OCI-LY1 (cell line): Measurements from ENCODE around the gene STK32B.
"Not testable (repeated sequence)": the region's sequence is repeated elsewhere in the genome, so short reads cannot be mapped to it uniquely, and the experiment has no call there.

ENCODE experiments used
- H2AFZ ChIP-seq: fragments of 200-600 bp; sonication (generic), shearing (Covaris generic); 2 replicates; pipeline ENCODE4 v1.6.0; 2014; ENCODE audit warnings: antibody characterized with exemption, mild to moderate bottlenecking, low read length
- H3F3A ChIP-seq: fragments of 200-600 bp; sonication (generic), shearing (Covaris generic); 2 replicates; pipeline ENCODE4 v1.6.0; 2014; ENCODE audit warnings: mild to moderate bottlenecking, antibody characterized with exemption, low read length, moderate library complexity; ENCODE audit not compliant: insufficient read depth
- H3K27ac ChIP-seq: fragments of 200-600 bp; sonication (generic); 2 replicates; pipeline ENCODE4 v1.5.1; 2014; ENCODE audit warnings: low read length, mixed run types, mild to moderate bottlenecking, low read depth; ENCODE audit not compliant: poor library complexity, severe bottlenecking
- H3K27me3 ChIP-seq: fragments of 200-600 bp; sonication (generic); 2 replicates; pipeline ENCODE4 v1.6.0; 2014; ENCODE audit warnings: antibody characterized with exemption, mild to moderate bottlenecking, low read length, moderate library complexity; ENCODE audit not compliant: insufficient read depth
- H3K36me3 ChIP-seq: fragments of 200-600 bp; sonication (generic); 2 replicates; pipeline ENCODE4 v1.6.1; 2014; ENCODE audit warnings: mild to moderate bottlenecking, antibody characterized with exemption, low read length, moderate library complexity, mixed read lengths; ENCODE audit not compliant: insufficient read depth
- H3K4me1 ChIP-seq: fragments of 200-600 bp; sonication (generic); 2 replicates; pipeline ENCODE4 v1.5.1; 2014; ENCODE audit warnings: mild to moderate bottlenecking, low read length, moderate library complexity; ENCODE audit not compliant: insufficient read depth, severe bottlenecking
- H3K4me2 ChIP-seq: fragments of 200-600 bp; sonication (generic), shearing (Covaris generic); 2 replicates; pipeline ENCODE4 v1.6.1; 2014; ENCODE audit warnings: low read length
- H3K4me3 ChIP-seq: fragments of 200-600 bp; sonication (generic); 2 replicates; pipeline ENCODE4 v1.5.1; 2014; ENCODE audit warnings: low read length, low read depth, mild to moderate bottlenecking, mixed read lengths; ENCODE audit not compliant: poor library complexity, severe bottlenecking
- H3K79me2 ChIP-seq: fragments of 200-600 bp; shearing (Covaris generic); 2 replicates; pipeline ENCODE4 v1.6.1; 2016; ENCODE audit warnings: mixed run types, low read length, mixed read lengths; ENCODE audit not compliant: insufficient read depth
- H3K9ac ChIP-seq: fragments of 200-600 bp; sonication (generic), shearing (Covaris generic); 2 replicates; pipeline ENCODE4 v1.6.1; 2014; ENCODE audit warnings: mild to moderate bottlenecking, low read length, mixed read lengths
- H3K9me2 ChIP-seq: fragments of 200-600 bp; sonication (generic), shearing (Covaris generic); 2 replicates; pipeline ENCODE4 v1.6.1; 2014; ENCODE audit warnings: low read depth, mild to moderate bottlenecking, low read length, mixed read lengths
- H3K9me3 ChIP-seq: fragments of 200-600 bp; shearing (Covaris generic); 2 replicates; pipeline ENCODE4 v1.6.1; 2014; ENCODE audit warnings: low read length, mixed read lengths
- H4K20me1 ChIP-seq: fragments of 200-600 bp; sonication (generic), shearing (Covaris generic); 2 replicates; pipeline ENCODE4 v1.6.0; 2016; ENCODE audit warnings: mild to moderate bottlenecking, low read length; ENCODE audit not compliant: insufficient read depth
- EZH2 ChIP-seq: fragments of 200-600 bp; sonication (generic), shearing (Covaris generic); IDR thresholded peaks from 2 replicates; pipeline ENCODE4 v1.8.0; 2017; ENCODE audit warnings: borderline replicate concordance, mixed run types, mild to moderate bottlenecking, antibody characterized with exemption, low read length, moderate library complexity, mixed read lengths
- TF ChIP-seq, protein P1 (sequence below): fragments of 200-600 bp; sonication (generic), shearing (Covaris generic); IDR thresholded peaks from 2 replicates; pipeline ENCODE4 v1.5.1; 2017; ENCODE audit warnings: mild to moderate bottlenecking, antibody characterized with exemption, low read length, moderate library complexity, mixed read lengths

Gene STK32B

DNA sequence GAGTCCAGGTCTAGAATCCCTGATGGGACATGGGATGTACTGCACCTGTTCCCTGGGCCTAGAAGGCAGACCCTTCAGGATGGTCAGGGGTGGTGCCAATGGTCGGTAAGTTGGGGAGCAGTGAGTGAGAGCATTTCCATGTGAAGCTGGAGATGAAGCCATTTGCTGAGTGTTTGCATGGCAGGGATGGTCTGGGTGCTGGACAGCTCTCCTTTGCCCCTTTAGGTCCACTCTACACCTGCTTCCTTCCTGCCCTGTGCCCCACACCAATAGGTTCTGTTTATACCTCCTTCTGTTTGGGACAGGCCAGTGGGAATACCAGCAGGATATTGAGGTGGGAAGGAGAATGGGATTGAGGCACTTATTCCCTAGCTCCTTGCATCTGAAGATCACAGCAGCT is 181.3 kb downstream of the STK32B start:
- H3K9me2 ChIP-seq: no peaks in the 10 kb centered on the region
- H3K4me3 ChIP-seq: no peak overlapping the region
- no peaks in the 10 kb centered on the region for H3F3A ChIP-seq
- no peak overlapping the region for H3K4me2 ChIP-seq
- H4K20me1 ChIP-seq: no peaks in the 10 kb centered on the region
- no peaks in the 10 kb centered on the region for H3K79me2 ChIP-seq
- H3K36me3 ChIP-seq: no peaks in the 10 kb centered on the region
- no peak overlapping the region for H3K9ac ChIP-seq
- no peak overlapping the region for H2AFZ ChIP-seq
- no peaks in the 10 kb centered on the region for H3K27me3 ChIP-seq
- H3K27ac ChIP-seq: no peak overlapping the region
- H3K4me1 ChIP-seq: no peaks in the 10 kb centered on the region
- TF ChIP-seq, protein P1, sequence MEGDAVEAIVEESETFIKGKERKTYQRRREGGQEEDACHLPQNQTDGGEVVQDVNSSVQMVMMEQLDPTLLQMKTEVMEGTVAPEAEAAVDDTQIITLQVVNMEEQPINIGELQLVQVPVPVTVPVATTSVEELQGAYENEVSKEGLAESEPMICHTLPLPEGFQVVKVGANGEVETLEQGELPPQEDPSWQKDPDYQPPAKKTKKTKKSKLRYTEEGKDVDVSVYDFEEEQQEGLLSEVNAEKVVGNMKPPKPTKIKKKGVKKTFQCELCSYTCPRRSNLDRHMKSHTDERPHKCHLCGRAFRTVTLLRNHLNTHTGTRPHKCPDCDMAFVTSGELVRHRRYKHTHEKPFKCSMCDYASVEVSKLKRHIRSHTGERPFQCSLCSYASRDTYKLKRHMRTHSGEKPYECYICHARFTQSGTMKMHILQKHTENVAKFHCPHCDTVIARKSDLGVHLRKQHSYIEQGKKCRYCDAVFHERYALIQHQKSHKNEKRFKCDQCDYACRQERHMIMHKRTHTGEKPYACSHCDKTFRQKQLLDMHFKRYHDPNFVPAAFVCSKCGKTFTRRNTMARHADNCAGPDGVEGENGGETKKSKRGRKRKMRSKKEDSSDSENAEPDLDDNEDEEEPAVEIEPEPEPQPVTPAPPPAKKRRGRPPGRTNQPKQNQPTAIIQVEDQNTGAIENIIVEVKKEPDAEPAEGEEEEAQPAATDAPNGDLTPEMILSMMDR: no peak
- TF ChIP-seq EZH2: no peak
- no peaks in the 10 kb centered on the region for H3K9me3 ChIP-seq

DNA sequence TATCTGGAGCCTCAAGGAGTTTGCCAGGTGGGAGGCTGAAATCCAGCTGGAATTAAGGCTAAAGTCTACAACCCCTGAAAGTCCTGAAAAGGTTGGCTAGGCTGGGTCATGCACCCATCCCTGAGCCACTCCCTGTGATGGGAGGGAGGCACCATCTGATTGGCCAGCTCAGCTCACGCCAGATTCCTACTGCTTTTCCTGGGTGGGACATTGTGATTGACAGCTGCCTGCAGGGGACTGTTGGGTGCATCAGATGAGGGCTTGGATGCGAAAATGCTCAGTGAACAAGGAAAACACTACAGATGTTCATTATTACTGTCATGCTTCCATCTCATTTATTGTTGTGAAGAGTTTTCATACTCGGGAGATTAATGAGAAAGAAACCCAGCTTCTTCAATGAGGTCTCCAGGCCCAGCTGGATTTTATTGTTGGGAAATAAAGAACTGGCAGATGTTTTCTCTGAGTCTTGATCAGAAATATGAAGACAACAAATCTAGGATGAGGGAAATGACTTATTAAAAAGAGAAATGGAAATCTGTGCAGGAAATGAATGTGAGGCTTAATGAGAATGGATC is 185.9 kb downstream of the STK32B start:
- no peak overlapping the region for H3K4me2 ChIP-seq
- no peaks in the 10 kb centered on the region for H3K4me1 ChIP-seq
- no peak overlapping the region for H3K4me3 ChIP-seq
- no peaks in the 10 kb centered on the region for H3K27me3 ChIP-seq
- no peaks in the 10 kb centered on the region for H3K9me2 ChIP-seq
- no peaks in the 10 kb centered on the region for H3K9me3 ChIP-seq
- H3K36me3 ChIP-seq: no peaks in the 10 kb centered on the region
- TF ChIP-seq, protein P1: no peak
- no peak for TF ChIP-seq EZH2
- no peak overlapping the region for H2AFZ ChIP-seq
- no peak overlapping the region for H3K9ac ChIP-seq
- no peak overlapping the region for H3K27ac ChIP-seq
- H4K20me1 ChIP-seq: no peaks in the 10 kb centered on the region
- H3K79me2 ChIP-seq: no peaks in the 10 kb centered on the region
- no peaks in the 10 kb centered on the region for H3F3A ChIP-seq

DNA sequence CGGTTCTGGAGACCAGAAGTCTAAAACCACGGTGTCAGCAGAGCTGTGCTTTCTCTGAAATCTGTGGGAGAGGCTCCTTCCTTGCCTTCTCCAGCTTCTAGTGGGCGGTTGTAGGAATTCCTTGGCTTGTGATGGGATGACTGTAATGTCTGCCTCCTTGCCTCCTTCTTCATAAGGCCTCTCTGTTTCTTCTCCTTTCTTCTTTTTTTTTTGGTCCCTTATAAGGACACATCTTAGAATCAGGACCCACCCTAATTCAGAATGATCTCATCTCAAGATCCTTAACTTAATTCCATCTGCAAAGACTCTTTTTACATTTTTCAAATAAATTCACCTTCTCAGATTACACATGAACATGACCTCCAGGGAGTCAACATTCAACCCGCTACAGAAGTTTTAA is 186.9 kb downstream of the STK32B start:
- Histone ChIP-seq H3K27me3 (no peaks in the 10 kb centered on the region), H3K4me1 (no peaks in the 10 kb centered on the region), H3K4me2 (no peak overlapping the region), H3K9me2 (no peaks in the 10 kb centered on the region), H3K36me3 (no peaks in the 10 kb centered on the region), H2AFZ (no peak overlapping the region), H3K27ac (no peak overlapping the region), H3K4me3 (no peak overlapping the region), H3K9me3 (no peaks in the 10 kb centered on the region), H3F3A (no peaks in the 10 kb centered on the region), H3K9ac (no peak overlapping the region), H4K20me1 (no peaks in the 10 kb centered on the region), H3K79me2 (no peaks in the 10 kb centered on the region)
- no peak for TF ChIP-seq EZH2
- TF ChIP-seq, protein P1: no peak

DNA sequence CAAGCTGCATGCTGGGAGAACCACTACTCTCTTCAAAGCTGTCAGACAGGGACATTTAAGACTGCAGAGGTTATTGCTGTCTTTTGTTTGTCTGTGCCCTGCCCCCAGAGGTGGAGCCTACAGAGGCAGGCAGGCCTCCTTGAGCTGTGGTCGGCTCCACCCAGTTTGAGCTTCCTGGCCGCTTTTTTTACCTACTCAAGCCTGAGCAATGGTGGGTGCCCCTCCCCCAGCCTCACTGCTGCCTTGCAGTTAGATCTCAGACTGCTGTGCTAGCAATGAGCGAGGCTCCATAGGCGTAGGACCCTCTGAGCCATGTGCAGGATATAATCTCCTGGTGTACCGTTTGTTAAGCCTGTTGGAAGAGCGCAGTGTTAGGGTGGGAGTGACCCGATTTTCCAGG is 195.8 kb downstream of the STK32B start:
- not testable (repeated sequence) for H3K79me2 ChIP-seq, H3K9me3 ChIP-seq, H2AFZ ChIP-seq, H3K9me2 ChIP-seq, H3K4me1 ChIP-seq, H3K9ac ChIP-seq, H3K27me3 ChIP-seq, H3K36me3 ChIP-seq, H4K20me1 ChIP-seq, H3K4me3 ChIP-seq, H3F3A ChIP-seq, H3K4me2 ChIP-seq, H3K27ac ChIP-seq
